Mucosa of gallbladder (tissue), 1 donor: ENCODE measurements around the gene MAMLD1. TPM values are rescaled to one million over a fixed set of nuclear protein-coding genes. Genes with fewer than 3 reads are reported as not detected.

ENCODE experiments used
- DNase-seq: peaks from one replicate; pipeline ENCODE4 v3.0.0-alpha.2; 2020; ENCODE audit warnings: low spot score
- total RNA-seq: library from RNA; stranded (reverse); gene quantifications from one replicate; pipeline ENCODE4 v1.2.1, GENCODE V29; 2021
- donor health status: DM: no; HTN: no; CAD: no.

MAMLD1 gene
- total RNA-seq, 1 donor from 2014 or later, result 1.9 TPM

- DNase-seq, result no peak
Measured at GRCh38 chrX:150355913-150356312, 7.2 kb upstream of the MAMLD1 start.

GRCh38 chrX:150357790-150358189 is 5.3 kb upstream of the MAMLD1 start:
- no peak for DNase-seq

DNA sequence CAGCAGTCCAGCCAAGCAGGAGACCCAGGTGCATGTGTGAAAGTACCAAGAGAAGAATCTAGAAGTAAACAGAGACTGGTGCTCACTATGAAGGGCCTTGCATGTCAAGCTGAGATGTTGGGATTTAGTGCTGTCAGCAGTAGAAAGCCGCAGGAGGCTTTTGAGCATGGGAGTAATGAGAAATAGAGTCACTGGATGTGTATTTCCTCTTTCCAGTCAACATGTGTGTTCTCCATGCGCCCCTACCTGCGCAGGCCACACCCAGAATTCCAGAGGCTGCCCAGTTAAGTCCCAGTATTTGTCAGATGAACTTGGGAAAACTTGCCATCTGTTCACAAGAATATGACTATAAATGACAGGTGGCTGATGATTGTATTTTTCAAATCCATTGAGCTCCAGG is 4.5 kb upstream of the MAMLD1 start:
- no peak for DNase-seq

- no peak for DNase-seq
Measured at GRCh38 chrX:150360331-150360730, 2.8 kb upstream of the MAMLD1 start.

DNA sequence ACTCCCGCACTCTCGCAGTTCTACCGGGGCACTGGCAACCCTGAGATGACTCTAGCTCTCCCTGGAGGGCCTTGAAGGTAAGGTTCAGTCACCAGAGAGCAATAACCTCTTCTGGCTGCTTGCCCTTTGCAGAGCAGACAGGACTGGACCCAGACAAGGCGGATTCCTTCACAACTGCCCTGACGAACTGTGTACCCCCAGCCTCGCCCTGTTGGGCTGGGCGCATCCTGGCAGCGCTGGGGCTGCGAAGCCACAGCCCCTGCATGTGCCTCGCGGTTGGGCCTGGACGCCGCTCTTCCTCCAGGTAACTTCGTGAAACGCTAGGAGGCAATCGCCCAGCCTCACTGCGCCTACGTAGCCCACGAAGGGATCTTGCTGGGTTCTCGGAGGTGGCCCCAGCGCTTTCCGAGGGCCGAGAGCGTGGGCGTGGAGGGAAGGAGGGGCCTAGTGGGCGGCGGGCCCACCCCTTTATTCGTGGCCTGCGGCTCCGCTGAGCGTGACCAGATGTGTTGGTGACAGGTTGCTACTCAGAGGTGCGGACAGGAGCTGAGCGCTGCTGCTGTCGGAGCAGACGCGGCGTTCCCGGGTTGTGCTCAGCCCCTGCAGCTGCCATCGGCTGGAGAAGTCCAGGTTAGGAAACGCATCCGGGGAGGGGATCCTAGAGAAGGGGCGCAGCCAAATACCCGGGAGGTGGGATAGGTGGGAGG is 1.9 kb upstream of the MAMLD1 start:
- DNase-seq, result no peak

GRCh38 chrX:150361777-150362351 is 1.3 kb upstream of the MAMLD1 start:
- DNase-seq, result no peak

DNA sequence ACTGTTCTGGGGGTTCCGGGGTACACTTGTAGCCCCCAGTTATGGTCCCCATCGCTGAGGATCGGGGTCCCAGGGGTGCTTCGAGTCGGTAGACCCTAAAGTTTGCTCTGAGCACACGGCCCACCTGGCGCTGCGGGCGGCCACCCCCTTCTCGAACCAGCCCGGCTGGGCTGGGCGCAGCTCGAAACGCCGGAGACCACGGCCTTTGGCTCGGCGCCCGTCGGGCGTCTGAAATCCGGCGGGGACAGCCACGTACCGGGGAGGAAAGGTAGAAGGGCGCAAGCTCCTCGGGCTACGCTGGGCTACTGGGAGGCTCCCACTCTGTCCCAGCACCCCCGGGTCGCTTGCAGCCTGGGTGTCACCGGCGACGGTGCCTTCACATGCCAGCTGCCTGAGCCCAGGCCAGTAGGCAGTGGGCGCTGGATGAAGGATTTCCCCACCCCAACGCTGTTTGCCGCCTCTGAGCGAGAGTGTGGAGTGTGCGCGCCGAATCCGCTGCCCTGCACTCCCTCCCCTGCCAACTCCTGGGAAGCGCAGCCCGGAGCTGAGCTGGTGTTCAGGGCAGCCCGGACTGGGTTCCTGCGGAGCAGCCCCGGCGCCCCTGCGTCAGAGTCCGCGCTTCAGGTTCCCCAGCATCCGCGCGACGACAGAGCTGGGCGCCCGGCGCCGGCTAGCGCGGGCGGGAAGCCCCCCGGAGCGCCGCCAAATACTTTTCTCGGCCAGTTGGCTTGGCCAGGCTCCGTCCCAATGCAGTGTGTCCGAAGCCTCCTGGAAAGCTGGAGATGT is 637 bp downstream of the MAMLD1 start:
- DNase-seq, result no peak

GRCh38 chrX:150364347-150365050 is 1.4 kb downstream of the MAMLD1 start:
- no peak for DNase-seq

GRCh38 chrX:150365051-150365989 is 2.2 kb downstream of the MAMLD1 start:
- DNase-seq, result peak; percentile 59

DNA sequence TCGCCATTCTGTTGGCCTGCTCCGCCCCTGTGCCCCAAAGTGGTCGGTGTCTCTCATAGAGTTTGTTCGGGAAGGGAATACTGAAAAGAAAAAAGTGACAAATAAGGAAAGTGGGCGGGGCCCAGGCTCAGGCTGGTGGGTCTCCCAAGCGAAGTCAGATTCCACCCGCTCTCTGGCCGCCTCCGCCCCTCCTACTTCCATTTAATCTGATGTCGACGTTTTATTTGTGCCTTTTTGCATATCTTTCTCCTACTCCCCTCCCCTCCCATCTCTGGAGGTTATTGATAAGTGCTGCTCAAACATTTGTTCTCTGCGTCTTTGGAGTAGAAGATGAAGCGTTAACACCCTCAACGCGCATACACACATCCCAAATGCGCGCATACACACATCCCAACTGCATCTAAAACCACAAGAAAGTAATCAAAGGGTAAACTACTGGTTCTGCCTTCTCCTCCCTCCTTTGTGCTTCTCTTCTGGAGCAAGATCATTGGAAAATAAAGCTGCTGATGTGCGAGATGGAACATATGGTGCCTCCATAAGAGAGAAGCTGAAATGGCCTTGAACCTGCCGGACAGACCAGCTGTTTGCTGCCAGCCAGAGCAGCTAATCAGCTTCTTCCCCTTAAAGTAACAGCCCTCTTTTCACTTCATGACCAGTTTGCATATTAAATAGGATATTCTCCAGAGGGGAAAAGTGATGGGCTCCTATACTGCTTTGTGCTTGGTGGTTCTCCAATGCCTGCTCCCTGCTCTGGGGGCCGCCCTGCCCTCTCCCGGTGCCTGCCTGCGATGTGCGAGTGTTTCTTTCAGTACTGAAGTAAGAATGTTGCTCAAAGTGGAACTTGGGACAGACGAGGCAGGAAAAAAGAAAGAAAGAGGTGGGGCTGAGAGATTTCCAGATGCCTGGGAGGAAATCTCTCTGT is 3.1 kb downstream of the MAMLD1 start:
- no peak for DNase-seq

DNA sequence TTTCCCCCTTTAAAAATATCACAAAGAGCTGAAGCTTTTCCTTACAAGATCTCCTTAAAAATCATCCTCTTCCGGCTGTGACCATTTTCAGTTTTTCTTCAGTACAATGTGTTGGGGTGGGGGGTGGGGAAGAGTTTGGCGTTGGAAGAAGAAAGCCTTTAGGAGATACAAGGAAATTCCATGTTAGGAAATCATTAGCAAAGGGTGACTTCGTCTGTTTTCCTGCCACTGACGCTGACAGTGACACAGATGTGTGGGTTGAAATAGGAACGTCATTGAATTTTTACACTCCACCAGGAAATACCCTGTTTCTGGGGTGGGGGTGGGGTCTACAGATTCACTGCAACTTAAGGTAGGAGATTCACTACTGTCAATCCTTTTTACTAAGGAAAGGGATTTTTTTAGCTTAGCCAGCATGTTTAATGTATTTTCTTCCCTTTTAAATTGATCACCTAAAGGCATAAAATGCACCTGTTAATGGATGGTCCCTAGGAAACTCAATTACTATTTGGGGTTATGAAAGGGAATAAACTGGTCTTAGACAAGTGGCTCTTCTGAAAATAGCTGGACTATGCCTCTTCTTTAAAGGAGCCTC is 3.9 kb downstream of the MAMLD1 start:
- no peak for DNase-seq

GRCh38 chrX:150370589-150371312 is 7.6 kb downstream of the MAMLD1 start:
- no peak for DNase-seq

GRCh38 chrX:150371877-150372276 is 8.8 kb downstream of the MAMLD1 start:
- no peak for DNase-seq

- DNase-seq, result no peak
Measured at GRCh38 chrX:150372280-150372679, 9.2 kb downstream of the MAMLD1 start.

DNA sequence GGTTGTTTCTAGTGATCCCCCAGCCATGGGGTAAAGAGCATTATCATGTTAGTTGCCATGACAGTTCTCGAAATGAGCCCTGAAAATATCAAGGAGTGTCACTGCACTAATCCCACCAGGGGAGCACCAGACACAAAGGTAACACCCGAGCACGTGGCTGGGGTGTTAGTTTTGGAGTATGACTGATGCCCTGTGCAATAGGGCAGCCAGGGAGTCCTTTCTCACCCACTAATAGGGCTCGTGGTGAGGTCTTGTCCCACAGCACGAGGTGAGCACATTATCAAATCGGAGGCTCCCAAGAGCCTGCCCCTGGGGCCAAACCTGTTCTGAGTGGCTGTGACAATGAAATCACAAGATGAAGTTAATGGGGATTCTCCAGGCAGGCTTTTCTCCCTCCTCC is 9.6 kb downstream of the MAMLD1 start:
- DNase-seq, result no peak

- DNase-seq, result no peak
Measured at GRCh38 chrX:150375243-150375770, 12.2 kb downstream of the MAMLD1 start.

- no peak for DNase-seq
Measured at GRCh38 chrX:150377005-150377404, 13.9 kb downstream of the MAMLD1 start.

DNA sequence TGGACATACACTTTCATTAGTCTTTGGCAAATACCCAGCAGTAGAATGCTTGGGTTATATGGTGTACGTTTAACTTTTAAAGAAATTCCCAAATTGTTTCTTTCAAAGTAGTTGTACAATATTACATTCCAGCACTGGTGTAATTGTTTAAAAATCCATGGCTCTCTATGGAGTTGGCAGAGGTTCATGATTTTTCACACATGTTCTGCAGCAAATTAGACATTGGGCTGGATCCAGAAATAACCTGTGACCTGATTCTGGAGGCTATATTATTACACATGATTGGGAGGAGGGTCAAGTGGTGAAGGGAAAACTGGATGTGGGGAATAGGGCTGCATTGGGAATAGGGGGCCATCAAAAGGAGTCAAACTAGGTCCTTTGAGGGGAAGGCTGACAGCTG is 41.9 kb downstream of the MAMLD1 start:
- no peak for DNase-seq

DNA sequence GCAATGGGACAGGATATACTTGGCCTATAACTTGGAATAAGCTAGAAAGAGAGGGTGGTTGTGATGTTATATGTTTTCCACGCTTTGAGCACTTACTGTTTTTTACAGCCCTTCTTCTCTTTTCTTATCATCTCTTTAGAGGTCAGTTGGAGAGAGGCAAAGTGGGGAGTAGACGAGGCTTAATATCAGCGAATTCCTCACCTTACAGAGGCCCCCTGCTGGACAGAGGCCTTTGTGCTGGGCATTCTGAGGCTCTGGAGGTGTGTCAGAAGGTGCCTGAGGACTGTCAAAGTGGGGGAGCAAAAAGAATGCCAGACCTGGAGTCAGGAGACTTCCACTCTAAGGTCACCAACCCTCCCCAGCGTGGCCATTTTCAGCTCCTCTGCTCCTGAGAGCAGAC is 42.5 kb downstream of the MAMLD1 start:
- DNase-seq, result no peak
